GM21423 (cell line): ENCODE results near the gene TTF2.
"Not testable (repeated sequence)": the region's sequence is repeated elsewhere in the genome, so short reads cannot be mapped to it uniquely, and the experiment has no call there.

Experiments
- ATAC-seq: cut with Tn5 transposase; IDR thresholded peaks from one replicate; pipeline ENCODE4 v1.9.1; 2021; ENCODE audit warnings: mild to moderate bottlenecking, moderate library complexity; ENCODE audit not compliant: unreplicated experiment

Gene TTF2

DNA sequence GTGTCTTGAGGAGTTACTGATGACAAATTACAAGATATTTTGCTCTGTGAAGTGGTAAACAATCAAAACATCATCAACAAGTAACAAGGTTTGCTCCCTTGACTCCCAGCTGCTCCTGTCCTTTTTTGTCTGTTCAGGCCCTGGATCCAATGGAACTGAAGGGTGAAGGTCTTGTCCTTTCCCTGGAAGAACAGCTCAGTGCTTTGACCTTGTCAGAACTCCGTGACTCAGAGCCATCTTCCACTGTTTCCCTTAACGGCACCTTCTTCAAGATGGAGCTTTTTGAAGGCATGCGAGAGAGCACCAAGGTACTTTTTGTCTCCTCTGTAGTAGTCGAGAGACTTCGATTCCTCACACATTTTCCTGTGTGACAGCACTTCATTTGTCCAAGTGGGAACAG, 32.5 kb downstream of the TTF2 start:
- no peak for ATAC-seq

DNA sequence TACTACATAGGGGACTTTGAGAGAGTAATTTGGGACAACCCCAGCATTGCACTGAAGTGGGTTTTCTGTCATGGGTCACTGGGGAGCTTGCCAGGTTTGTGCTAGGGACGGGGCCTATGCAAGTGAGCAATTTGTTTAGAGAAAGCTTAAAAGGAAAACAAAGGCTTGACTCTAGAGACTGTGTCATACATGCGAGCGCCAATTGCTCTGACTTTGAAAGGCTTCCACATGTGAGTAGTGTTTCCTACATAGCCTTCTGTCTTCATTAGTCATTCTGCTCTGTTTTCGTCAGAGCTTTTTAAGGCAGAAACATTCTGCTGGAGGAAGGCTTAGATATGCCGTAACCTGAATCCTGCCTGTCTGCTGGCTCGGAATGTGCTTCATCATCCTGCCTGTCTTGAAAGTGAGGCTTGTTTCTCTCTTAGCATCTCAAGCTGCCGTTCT, 33.0 kb downstream of the TTF2 start:
- ATAC-seq: no peak

DNA sequence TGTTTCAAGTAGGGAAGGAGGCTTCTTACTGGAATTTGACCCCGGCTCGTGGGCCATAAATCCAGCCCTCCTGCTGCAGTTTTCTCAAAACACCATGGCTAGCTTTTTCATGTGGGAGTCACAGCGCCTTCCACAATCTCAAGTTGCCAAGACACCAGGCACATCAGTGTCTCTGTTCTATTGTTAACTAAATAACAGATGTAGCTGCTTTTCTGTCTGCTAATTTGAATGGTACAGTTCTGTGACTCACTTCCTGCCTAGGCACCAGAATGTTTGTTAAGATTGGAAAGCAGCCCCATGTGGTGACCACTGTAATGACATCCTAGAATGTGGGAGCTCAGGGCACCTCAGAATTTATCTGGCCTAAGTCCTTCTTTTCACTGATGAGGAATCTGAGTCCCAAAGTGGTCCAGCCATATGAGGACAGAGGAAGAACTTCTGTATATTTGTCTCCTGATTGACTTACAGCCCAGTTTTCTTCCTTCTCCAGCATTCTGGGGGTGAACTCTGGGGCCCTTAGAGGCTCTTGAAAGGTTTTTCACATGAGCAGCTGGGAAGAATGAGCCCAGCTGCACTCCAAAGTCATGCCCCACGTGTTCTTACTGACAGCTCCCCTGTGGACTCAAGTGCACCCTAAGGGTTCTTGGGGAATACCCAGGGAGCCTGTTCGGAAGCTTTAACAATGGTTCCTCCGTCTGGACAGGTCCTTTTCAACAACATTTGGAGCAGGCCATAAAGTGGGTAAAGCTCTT, 33.9 kb downstream of the TTF2 start:
- peak; percentile 69 for ATAC-seq

DNA sequence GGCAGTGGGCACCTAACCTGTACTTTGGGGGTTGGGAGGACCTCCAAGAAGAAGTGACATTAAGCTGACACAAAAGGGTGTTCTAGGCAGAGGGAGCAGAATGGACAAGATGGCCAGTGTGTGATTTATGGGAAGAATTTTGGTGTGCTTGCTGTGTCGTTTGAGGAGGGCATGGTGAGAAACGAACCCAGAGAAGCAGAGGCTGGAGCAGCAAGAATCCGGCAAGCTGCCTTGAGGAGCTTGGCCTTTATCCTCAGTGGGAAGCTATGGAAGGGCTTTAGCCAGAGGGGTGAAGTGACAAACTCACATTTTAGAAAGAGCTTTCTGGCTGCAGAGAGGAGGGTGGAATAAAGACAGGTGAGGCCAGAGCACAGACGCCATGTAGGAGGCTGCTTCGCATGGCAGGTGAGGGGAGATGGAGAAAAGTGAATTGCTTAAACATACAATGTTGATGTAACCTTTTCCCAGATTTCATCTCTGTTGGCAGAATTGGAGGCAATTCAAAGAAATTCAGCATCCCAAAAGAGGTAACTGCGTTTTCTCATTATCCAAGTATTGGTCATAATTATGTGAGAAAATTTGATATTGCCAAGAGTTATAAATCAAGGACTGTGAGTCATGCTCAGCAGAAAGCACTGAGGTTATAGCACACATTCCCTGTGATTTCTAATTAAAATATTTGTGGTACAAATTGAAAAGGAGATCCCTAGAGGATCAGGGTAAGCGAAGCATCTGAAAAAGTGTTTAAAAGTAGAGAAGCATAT, 34.9 kb downstream of the TTF2 start:
- ATAC-seq: no peak

DNA sequence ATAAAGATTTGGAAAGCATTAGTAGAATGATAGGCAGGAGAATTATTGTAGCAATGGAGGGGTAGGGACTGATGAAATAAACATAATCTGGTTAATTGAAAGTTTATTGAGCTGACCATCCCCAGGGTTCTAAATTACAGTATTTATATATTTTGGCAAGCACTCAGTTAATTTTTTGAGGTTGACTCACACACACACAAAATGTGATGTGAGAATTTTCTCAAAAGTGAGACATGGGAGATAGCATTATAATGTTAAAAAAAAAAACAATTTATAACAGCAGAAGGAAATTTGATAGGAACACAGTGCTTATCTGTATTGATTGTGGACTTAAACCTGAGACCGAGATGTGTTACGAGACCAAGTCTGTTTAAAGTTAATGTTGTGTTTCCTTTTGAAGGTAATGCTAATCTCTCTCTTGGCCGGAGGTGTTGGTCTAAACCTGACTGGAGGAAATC, 36.9 kb downstream of the TTF2 start:
- no peak for ATAC-seq

- no peak for ATAC-seq
Observed at GRCh38 chr1:117097443-117097842, 37.3 kb downstream of the TTF2 start.

DNA sequence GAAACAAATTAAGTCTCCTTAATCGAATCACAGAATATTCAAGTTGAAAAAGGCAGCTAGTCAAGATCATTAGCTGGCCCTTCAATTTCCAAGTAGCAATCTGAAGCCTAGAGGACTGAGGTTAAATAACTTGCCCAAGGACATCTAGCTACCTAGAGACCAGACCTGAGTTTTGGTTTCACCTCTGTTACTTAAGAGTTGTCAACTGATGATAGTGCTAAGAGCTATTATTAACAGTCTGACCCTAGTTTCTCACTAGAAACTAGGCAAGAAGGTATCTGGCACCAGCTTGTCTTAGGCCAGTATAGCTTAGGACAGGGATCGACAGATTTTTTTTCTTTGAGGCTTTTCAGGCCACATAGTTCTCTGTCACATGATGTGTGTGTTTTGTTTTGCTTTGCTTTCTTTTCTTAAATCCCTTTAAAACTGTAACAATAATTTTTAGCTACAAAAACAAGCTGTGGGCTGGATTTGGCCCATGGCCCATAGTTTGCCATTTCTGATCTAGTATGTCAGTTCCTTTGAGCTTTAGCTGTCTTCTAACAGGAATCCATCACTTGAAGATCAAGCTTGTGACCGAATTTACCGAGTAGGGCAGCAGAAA, 38.3 kb downstream of the TTF2 start:
- ATAC-seq: no peak

GRCh38 chr1:117101334-117101733, 41.2 kb downstream of the TTF2 start:
- ATAC-seq: no peak

DNA sequence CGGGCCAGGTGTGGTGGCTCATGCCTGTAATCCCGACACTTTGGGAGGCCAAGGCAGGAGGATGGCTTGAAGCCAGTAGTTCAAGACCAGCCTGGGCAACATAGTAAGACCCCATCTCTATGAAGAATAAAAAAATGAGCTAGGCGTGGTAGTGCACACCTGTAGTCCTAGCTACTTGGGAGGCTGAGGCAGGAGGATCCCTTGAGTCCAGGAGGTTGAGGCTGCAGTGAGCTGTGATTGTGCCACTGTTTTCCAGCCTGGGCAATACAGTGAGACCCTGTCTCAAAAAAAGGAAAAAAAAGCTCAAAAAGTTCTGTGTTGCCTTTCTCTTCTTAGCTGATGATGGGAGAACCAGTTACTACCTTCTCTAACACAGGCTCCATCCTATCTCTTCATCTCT, 41.7 kb downstream of the TTF2 start:
- not testable (repeated sequence) for ATAC-seq

DNA sequence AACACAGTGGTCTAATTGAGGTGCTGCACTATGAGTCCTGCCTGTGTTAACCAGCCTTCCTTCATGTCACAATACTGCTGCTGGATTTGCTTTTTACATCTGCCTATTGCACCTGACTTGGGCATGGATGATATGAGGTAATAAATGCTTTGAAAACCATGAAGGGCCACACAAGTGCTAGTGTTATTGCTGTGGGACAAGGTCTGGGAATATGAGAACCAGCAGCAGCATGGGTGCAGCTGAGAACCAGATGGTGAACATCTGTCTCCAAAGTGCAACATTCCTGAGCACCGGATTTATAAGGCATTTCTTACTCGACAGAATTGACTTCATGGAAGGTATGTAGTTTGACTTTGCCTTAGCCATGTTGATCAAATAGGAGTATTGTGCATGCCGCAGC, 44.9 kb downstream of the TTF2 start:
- no peak for ATAC-seq

- no peak for ATAC-seq
Observed at GRCh38 chr1:117105722-117106121, 45.6 kb downstream of the TTF2 start.

GRCh38 chr1:117106478-117106877, 46.4 kb downstream of the TTF2 start:
- ATAC-seq: no peak

DNA sequence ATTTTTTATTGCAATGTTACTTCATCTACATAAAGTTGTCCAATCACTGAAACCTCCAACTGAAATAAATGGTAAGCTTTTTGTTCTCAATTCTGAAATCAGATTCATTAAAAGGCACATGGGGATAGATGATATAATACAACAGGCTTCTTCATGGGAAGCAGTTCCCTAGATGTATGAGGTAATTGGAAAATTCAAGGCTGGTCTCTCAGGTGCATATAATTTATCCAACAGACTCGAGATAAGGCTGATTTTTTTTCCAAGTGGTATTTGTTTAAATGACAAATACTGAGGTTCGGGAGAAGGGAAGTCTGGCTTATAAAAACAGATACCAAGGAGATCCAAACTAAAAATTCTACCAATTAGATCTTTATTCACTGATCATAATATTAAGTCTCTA, 47.2 kb downstream of the TTF2 start:
- ATAC-seq: no peak

DNA sequence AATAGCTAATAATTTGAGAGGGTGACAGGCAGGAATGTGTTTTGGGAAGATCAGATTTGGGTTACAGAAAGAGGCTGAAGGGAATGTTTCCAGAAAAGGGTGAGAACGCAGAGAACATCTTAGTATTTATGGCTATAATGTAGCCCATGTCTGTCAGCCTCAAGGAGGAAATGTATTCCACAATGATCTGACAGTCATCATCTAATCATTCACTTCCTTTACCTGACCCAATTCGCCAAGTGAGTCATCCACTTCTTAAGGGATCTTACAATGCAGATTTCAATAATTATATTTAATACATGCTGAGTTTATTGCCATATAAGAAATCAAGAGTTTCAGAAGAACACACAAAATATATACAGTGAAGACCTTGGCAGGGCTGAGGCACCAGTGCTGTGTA, 50.6 kb downstream of the TTF2 start:
- no peak for ATAC-seq

GRCh38 chr1:117112047-117112717, 52.1 kb downstream of the TTF2 start:
- ATAC-seq: no peak

- ATAC-seq: no peak
Observed at GRCh38 chr1:117113199-117113598, 53.1 kb downstream of the TTF2 start.

GRCh38 chr1:117114877-117115276, 54.8 kb downstream of the TTF2 start:
- no peak for ATAC-seq

DNA sequence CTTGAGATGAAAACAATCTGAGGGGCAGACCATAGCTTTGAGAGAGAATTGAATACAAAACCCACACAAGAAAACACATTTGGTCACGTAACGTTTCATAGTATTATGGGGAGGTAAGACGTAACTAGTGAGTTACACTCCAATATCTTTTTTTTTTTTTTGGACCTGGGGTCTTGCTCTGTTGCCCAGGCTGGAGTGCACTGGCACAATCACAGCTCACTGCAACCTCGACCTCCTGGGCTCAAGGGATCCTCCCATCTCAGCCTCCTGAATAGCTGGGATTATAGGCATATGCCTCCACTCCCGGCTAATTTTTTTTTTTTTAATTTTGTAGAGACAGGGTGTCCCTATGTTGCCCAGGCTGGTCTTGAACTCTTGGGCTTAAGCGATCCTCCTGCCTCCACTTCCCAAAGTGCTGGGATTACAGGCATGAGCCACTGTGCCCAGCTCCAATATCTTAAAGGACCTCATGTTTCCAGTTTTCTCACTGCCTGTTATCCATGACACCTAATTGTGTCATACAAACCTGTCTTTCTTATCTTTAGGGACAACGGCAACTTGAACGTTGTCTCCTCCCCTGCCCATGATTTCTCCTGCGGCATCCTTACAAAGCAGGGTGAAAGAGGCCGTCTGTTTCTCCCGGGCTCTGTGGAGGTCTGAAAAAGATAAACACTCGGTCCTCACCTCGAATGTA, 56.1 kb downstream of the TTF2 start:
- ATAC-seq: no peak

DNA sequence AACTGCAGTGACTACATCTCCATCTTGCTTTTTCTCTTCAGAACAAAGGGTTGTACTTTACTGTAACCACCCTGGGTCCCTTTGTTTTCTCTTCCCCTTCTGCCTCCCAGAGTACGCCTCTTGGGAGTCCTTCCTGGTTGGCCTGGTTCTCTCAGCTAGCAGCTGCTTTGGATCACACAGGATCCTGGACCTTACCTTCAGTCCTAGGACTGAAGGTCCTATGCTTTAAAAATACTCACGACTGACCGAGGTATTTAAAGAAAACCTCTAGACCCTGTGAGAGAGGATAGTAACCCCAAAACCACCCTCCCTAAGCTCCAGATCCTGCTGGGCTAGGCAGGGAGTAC, 56.6 kb downstream of the TTF2 start:
- no peak for ATAC-seq

DNA sequence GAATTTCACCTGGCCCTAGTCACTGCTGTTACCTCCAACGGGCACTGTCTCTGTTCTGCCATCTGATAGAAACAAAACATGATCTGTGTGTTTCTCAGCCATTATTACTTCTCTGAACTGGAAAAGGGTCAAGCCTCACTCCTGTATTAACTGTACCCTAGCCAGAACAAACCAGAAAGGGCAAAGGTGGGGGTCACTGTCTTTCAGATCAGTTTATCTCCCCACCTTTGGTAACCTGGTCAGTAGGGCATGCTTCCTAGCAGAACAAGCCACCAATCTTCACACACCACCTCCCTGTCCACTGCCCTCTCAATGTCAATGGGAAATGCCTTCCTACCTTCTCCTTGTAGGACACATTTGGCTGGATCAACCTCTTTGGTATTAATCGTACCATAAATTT, 57.6 kb downstream of the TTF2 start:
- ATAC-seq: no peak

DNA sequence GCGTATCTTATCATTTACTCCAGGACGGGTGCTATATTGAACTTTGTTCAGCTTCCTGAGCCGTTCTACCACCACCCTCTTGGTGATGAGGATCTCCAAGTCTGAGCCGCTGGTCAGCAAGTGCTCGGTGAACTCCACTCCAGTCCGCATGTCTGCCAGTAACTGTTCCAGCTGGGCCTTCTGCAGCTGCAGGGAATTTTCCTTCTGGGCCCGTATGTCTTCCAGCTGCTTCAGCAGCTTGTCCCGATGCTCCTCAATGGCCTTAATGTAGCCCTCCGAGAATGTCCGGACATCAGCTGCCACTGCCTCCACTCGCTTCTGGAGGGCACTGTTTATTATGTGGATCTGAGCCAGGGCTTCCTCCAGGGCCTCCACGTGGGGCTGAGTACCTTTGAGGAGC, 58.0 kb downstream of the TTF2 start:
- ATAC-seq: no peak
